Calu3 (cell line): Measurements from ENCODE around the gene SLC35A3. TPM values are rescaled to one million over a fixed set of nuclear protein-coding genes. Genes with fewer than 3 reads are reported as not detected.
"Not testable (repeated sequence)": the region's sequence is repeated elsewhere in the genome, so short reads cannot be mapped to it uniquely, and the experiment has no call there.

Experiments used
- BruUV-seq: library from RNA; stranded (reverse); fragments of 400-500 nt; replicated peaks from 2 replicates; lab custom pipeline; 2021; lab: Mats Ljungman, UMichigan
- CTCF ChIA-PET: fragments of 300-600 bp; sonication (Branson Sonifier 250); formaldehyde crosslinking; loops from one replicate; lab custom pipeline; 2022; ENCODE audit warnings: antibody characterized with exemption; lab: Charles Lee
- DNase-seq: peaks from one replicate; pipeline ENCODE4 v3.0.0; 2022
- H3K27ac Mint-ChIP-seq: one replicate; pipeline ENCODE4 v1.8.0; 2022; ENCODE audit warnings: mixed read lengths; ENCODE audit not compliant: unreplicated experiment
- H3K27me3 Mint-ChIP-seq: one replicate; pipeline ENCODE4 v1.8.0; 2022; ENCODE audit warnings: mixed read lengths; ENCODE audit not compliant: unreplicated experiment
- H3K36me3 Mint-ChIP-seq: one replicate; pipeline ENCODE4 v1.8.0; 2022; ENCODE audit warnings: mild to moderate bottlenecking, moderate library complexity, mixed read lengths; ENCODE audit not compliant: insufficient read depth, unreplicated experiment
- H3K4me1 Mint-ChIP-seq: one replicate; pipeline ENCODE4 v1.8.0; 2022; ENCODE audit warnings: mild to moderate bottlenecking, low read depth, mixed read lengths; ENCODE audit not compliant: unreplicated experiment
- H3K4me3 Mint-ChIP-seq: one replicate; pipeline ENCODE4 v1.8.0; 2022; ENCODE audit warnings: mild to moderate bottlenecking, low read depth, moderate library complexity, mixed read lengths; ENCODE audit not compliant: unreplicated experiment
- H3K9me3 Mint-ChIP-seq: one replicate; pipeline ENCODE4 v1.8.0; 2022; ENCODE audit warnings: low read depth, mixed read lengths; ENCODE audit not compliant: unreplicated experiment
- intact Hi-C: fragments of 100-400 bp; cut with micrococcal nuclease; formaldehyde crosslinking; loops from one replicate; pipeline ENCODE4 v1.10.0; 2022; ENCODE audit not compliant: unreplicated experiment
- total RNA-seq: library from RNA; stranded (reverse); gene quantifications from 2 replicates; pipeline ENCODE4 v1.2.3, GENCODE V29; 2022
- TF ChIP-seq, protein P1 (sequence below): fragments of 200-600 bp; IDR thresholded peaks from one replicate; pipeline ENCODE4 v1.8.0; 2022; ENCODE audit warnings: antibody characterized with exemption; ENCODE audit not compliant: unreplicated experiment

Gene SLC35A3
- total RNA-seq, 1 experiment from 2014 or later = 31.2 TPM

DNA sequence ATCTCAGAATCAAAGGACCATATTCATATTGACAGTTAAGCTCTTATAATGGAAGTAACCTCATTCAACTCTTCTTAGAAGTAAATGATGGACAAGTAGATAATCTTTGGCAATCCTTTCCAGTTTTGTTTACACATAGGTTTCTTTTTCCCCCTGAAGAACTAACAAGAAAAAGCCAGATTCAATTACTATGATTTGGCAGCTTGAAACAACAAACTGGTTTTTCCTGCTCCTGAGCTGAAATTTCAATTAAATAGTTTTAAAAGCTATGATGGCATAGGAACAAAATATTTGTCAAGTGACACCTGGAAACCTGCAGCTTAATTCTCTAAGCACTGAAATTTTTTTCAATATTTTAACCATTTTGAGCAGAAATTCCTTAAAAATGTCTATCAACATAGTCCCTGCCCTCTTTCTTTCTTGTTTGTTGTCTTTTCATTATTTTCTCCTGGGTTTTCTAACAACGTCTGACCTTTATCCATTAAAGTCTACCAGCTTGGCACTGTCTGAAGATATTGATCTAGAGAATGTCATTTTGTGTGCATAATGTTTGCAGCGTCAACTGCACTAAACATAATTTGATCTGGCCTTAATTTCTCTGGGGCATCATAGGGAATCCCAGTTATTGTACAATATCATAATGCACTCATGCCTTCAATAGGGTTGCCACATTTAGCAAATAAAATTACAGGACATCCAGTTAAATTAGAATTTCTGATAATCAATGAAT, 4.0 kb upstream of the SLC35A3 start:
- TF ChIP-seq, protein P1, sequence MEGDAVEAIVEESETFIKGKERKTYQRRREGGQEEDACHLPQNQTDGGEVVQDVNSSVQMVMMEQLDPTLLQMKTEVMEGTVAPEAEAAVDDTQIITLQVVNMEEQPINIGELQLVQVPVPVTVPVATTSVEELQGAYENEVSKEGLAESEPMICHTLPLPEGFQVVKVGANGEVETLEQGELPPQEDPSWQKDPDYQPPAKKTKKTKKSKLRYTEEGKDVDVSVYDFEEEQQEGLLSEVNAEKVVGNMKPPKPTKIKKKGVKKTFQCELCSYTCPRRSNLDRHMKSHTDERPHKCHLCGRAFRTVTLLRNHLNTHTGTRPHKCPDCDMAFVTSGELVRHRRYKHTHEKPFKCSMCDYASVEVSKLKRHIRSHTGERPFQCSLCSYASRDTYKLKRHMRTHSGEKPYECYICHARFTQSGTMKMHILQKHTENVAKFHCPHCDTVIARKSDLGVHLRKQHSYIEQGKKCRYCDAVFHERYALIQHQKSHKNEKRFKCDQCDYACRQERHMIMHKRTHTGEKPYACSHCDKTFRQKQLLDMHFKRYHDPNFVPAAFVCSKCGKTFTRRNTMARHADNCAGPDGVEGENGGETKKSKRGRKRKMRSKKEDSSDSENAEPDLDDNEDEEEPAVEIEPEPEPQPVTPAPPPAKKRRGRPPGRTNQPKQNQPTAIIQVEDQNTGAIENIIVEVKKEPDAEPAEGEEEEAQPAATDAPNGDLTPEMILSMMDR = no peak
- BruUV-seq = no TSS peak
- H3K36me3 Mint-ChIP-seq = peaks cover 16% of the 10 kb centered on the region
- H3K4me3 Mint-ChIP-seq = peak overlapping the region; percentile 7
- no peaks in the 10 kb centered on the region for H3K27me3 Mint-ChIP-seq
- H3K27ac Mint-ChIP-seq = peak overlapping the region; percentile 55
- H3K9me3 Mint-ChIP-seq = no peaks in the 10 kb centered on the region
- DNase-seq = no peak
- CTCF ChIA-PET = no interaction called here
- H3K4me1 Mint-ChIP-seq = peaks cover 17% of the 10 kb centered on the region
- intact Hi-C loops = no loop called here

DNA sequence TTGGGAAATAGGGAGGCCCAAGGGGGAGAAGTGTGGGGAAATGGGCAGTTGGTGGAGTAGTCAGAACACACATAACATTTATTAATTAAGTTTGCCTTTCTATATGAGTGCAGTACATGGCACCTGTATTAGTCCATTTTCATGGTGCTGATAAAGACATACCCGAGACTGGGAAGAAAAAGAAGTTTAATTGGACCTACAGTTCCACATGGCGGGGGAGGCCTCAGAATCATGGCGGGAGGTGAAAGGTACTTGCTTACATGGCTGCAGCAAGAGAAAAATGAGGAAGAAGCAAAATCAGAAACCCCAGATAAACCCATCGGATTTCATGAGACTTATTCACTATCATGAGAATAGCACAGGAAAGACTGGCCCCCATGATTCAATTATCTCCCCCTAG, 1.6 kb upstream of the SLC35A3 start:
- DNase-seq = no peak
- H3K4me3 Mint-ChIP-seq = no peak overlapping the region
- BruUV-seq = no TSS peak
- H3K9me3 Mint-ChIP-seq = no peaks in the 10 kb centered on the region
- H3K4me1 Mint-ChIP-seq = peaks cover 17% of the 10 kb centered on the region
- no peak overlapping the region for H3K27ac Mint-ChIP-seq
- H3K27me3 Mint-ChIP-seq = no peaks in the 10 kb centered on the region
- H3K36me3 Mint-ChIP-seq = peaks cover 29% of the 10 kb centered on the region
- TF ChIP-seq, protein P1 = no peak
- intact Hi-C loops = no loop called here
- CTCF ChIA-PET = no interaction called here

DNA sequence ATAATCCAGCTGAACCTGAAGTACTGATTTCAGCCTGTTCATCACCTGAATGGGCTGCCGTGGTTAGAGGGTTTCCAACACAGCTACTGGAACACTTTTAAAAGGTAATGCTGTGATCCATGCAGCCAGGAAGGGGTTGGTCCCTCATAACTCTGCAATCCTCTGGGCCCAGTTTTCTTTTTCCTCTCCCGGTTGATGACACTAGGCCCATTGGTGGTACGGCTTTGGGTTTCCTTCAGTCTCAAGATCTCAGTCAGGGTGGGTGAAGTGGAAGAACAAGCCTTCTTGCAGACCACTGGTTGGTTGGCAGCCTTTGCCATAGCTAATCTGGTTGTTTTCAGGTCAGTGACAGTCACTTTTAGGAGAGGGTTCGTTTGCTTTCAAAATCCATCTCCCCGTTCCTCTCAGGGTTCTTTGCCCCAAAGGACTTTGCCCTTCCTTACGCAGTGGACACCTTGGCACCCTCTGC, 502 bp upstream of the SLC35A3 start:
- DNase-seq = no peak
- CTCF ChIA-PET = no interaction called here
- Mint-ChIP-seq H3K4me1 (peaks cover 17% of the 10 kb centered on the region), H3K36me3 (peaks cover 29% of the 10 kb centered on the region), H3K4me3 (peak overlapping the region; percentile 98), H3K27ac (peak overlapping the region; percentile 88), H3K27me3 (no peaks in the 10 kb centered on the region), H3K9me3 (no peaks in the 10 kb centered on the region)
- intact Hi-C loops = no loop called here
- TSS peak; percentile 61 for BruUV-seq
- TF ChIP-seq, protein P1 = no peak

DNA sequence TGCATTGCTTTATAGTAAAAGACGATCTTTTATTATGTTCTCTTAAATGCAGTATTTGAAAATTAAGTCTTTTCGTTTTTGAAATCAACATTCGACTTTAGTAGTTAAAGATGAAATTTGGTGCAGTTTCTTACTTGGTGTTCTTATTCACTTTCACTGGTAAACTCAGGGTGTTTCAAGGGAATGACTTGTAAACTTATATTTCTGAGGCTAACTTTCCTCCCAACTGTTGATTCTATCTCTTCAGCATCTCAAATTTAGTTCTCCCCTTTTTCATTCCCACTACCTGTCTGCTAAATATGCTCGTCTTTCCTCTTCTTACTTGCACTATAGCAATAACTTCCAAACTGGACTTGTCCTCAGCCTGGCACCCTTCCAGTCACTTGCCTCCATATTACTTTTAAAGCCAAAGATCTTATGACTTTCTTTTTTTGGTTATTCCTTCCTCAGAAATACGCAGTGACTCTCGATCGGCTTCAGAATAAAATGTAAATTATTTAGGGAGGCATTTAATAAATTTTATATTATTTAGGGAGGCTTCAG, 988 bp downstream of the SLC35A3 start:
- no peak for DNase-seq
- Mint-ChIP-seq H3K27ac (peak overlapping the region; percentile 88), H3K4me3 (peak overlapping the region; percentile 98), H3K9me3 (no peaks in the 10 kb centered on the region), H3K36me3 (peaks cover 29% of the 10 kb centered on the region), H3K27me3 (no peaks in the 10 kb centered on the region), H3K4me1 (peaks cover 14% of the 10 kb centered on the region)
- intact Hi-C loops = no loop called here
- TSS peak; percentile 37 for BruUV-seq
- TF ChIP-seq, protein P1 = no peak
- CTCF ChIA-PET = no interaction called here

DNA sequence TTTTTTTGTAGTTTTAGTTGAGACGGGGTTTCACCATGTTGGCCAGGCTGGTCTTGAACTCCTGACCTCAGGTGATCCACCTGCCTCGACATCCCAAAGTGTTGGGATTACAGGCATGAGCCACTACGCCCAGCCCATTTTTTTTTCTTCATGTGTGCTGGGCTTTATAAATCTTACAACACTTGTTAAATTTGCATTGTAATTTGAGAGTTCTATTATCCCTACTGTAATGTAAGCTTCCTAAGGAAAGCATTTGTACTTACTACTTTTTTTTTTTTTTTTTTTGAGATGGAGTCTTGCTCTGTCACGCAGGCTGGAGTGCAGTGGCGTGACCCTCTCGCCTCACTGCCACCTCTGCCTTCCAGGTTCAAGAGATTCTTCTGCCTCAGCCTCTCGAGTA, 2.3 kb downstream of the SLC35A3 start:
- H3K4me1 Mint-ChIP-seq, BruUV-seq, intact Hi-C loops, DNase-seq, H3K9me3 Mint-ChIP-seq, H3K27me3 Mint-ChIP-seq, CTCF ChIA-PET: not testable (repeated sequence)
- H3K4me3 Mint-ChIP-seq = peak overlapping the region; percentile 98
- peaks cover 29% of the 10 kb centered on the region for H3K36me3 Mint-ChIP-seq
- H3K27ac Mint-ChIP-seq = peak overlapping the region; percentile 88
